ENCODE measurements around the gene RHBDL1.
A peak's percentile ranks its signal among the peaks of the same experiment; 100 is the strongest.

RHBDL1 gene

GRCh38 chr16:674968-675883 lies at the start of gene RHBDL1:
TSS of gene RHBDL1 (plus strand) at chr16:675671. CDS start at chr16:675791, 120 bp downstream.
- no peak for TF ChIP-seq POLR2A (IDR thresholded peaks at IDR 0.05; ENCODE audit: low read depth, low read length)
- no peak for FAIRE-seq
- DNase-seq (ENCODE audit: insufficient read length, low spot score), result no peak

- FAIRE-seq, result no peak
Observed at GRCh38 chr16:625977-626765, 49.3 kb upstream of the RHBDL1 start.

GRCh38 chr16:626787-627453 lies 48.6 kb upstream of the RHBDL1 start:
- FAIRE-seq (peak; percentile 77), DNase-seq (ENCODE audit: insufficient read length, low spot score) (peak; percentile 100)
- no peak for TF ChIP-seq POLR2A (IDR thresholded peaks at IDR 0.05; ENCODE audit: low read depth, low read length)

More at GRCh38 chr16:625977-626765, 49.3 kb upstream of the RHBDL1 start:
- DNase-seq (ENCODE audit: insufficient read length, low spot score), result no peak
- no peak for TF ChIP-seq POLR2A (IDR thresholded peaks at IDR 0.05; ENCODE audit: low read depth, low read length)

GRCh38 chr16:627454-628239 lies 47.8 kb upstream of the RHBDL1 start:
- no peak for TF ChIP-seq POLR2A (IDR thresholded peaks at IDR 0.05; ENCODE audit: low read depth, low read length)
- peak; percentile 86 for DNase-seq (ENCODE audit: insufficient read length, low spot score)
- FAIRE-seq, result peak; percentile 55

GRCh38 chr16:628321-629061 lies 47.0 kb upstream of the RHBDL1 start:
- no peak for TF ChIP-seq POLR2A (IDR thresholded peaks at IDR 0.05; ENCODE audit: low read depth, low read length)
- DNase-seq (ENCODE audit: insufficient read length, low spot score) (no peak), FAIRE-seq (no peak)

GRCh38 chr16:629185-629832 lies 46.2 kb upstream of the RHBDL1 start:
- FAIRE-seq, result no peak
- no peak for DNase-seq (ENCODE audit: insufficient read length, low spot score)
- no peak for TF ChIP-seq POLR2A (IDR thresholded peaks at IDR 0.05; ENCODE audit: low read depth, low read length)

- DNase-seq (ENCODE audit: insufficient read length, low spot score), result no peak
- FAIRE-seq, result no peak
- TF ChIP-seq POLR2A (IDR thresholded peaks at IDR 0.05; ENCODE audit: low read depth, low read length), result no peak
Observed at GRCh38 chr16:629833-630248, 45.6 kb upstream of the RHBDL1 start.

- FAIRE-seq, result no peak
- no peak for TF ChIP-seq POLR2A (IDR thresholded peaks at IDR 0.05; ENCODE audit: low read depth, low read length)
- DNase-seq (ENCODE audit: insufficient read length, low spot score), result no peak
Observed at GRCh38 chr16:630249-630814, 45.1 kb upstream of the RHBDL1 start.

GRCh38 chr16:630815-631405 lies 44.6 kb upstream of the RHBDL1 start, which contains the start of gene WFIKKN1:
TSS of gene WFIKKN1 (plus strand) at chr16:630985. CDS start at chr16:631254, 269 bp downstream.
- no peak for DNase-seq (ENCODE audit: insufficient read length, low spot score)
- no peak for TF ChIP-seq POLR2A (IDR thresholded peaks at IDR 0.05; ENCODE audit: low read depth, low read length)

GRCh38 chr16:631808-632358 lies 43.6 kb upstream of the RHBDL1 start:
- FAIRE-seq (no peak), DNase-seq (ENCODE audit: insufficient read length, low spot score) (no peak)
- TF ChIP-seq POLR2A (IDR thresholded peaks at IDR 0.05; ENCODE audit: low read depth, low read length), result no peak

More at GRCh38 chr16:630815-631405, 44.6 kb upstream of the RHBDL1 start, which contains the start of gene WFIKKN1:
- FAIRE-seq, result no peak

Measured in H54 (cell line).